Gastrocnemius medialis (tissue), 4 donors: ENCODE measurements around the gene IL18RAP. TPM values are rescaled to one million over a fixed set of nuclear protein-coding genes. Genes with fewer than 3 reads are reported as not detected.

ENCODE experiments used
- ATAC-seq, 2 donors: fragments of 150-250 bp; one replicate each; pipeline ENCODE4 v1.9.1; 2016
- DNase-seq, 2 donors: peaks; one replicate each; pipeline ENCODE4 v3.0.0-alpha.2; 2019
- H3K27ac ChIP-seq, 4 donors: fragments of 200-600 bp; sonication (generic); 1 replicate in 1 of 4; 2 replicates in 3 of 4; pipeline ENCODE4 v1.5.1; 2016 to 2018; ENCODE audit warnings: mild to moderate bottlenecking in 2 of 4, moderate library complexity in 1 of 4
- H3K27me3 ChIP-seq, 3 donors: fragments of 200-600 bp; sonication (generic) in 2 of 3; 1 replicate in 1 of 3; 2 replicates in 2 of 3; pipeline versions ENCODE4 v1.5.1 to v1.6.0; 2016 to 2019; ENCODE audit warnings: mild to moderate bottlenecking in 1 of 3, moderate library complexity in 1 of 3
- H3K36me3 ChIP-seq, 2 donors: fragments of 200-600 bp; sonication (generic) in 1 of 2; one replicate each; pipeline ENCODE4 v1.5.1; 2017 to 2018
- H3K4me1 ChIP-seq, 2 donors: fragments of 200-600 bp; sonication (generic) in 1 of 2; one replicate each; pipeline ENCODE4 v1.5.1; 2016 to 2017; ENCODE audit warnings: mild to moderate bottlenecking in 2 of 2
- H3K4me3 ChIP-seq, 4 donors: fragments of 200-600 bp; sonication (generic) in 3 of 4; 1 replicate in 1 of 4; 2 replicates in 3 of 4; pipeline ENCODE4 v1.5.1; 2016 to 2019; ENCODE audit warnings: mild to moderate bottlenecking in 2 of 4
- H3K9me3 ChIP-seq, 3 donors: fragments of 200-600 bp; sonication (generic) in 2 of 3; 1 replicate in 1 of 3; 2 replicates in 2 of 3; pipeline ENCODE4 v1.5.1; 2016 to 2019
- POLR2A ChIP-seq, 2 donors: fragments of 450-650 bp; IDR thresholded peaks; one replicate each; pipeline ENCODE4 v1.6.1; 2017; ENCODE audit warnings: antibody characterized with exemption in 2 of 2, mild to moderate bottlenecking in 2 of 2, moderate library complexity in 2 of 2
- in situ Hi-C, 4 donors: fragments of 200-750 bp; cut with MboI; loops; one replicate each; pipeline versions ENCODE4 v1.15.0 to v1.8.0; 2017; ENCODE audit warnings: low sequenced_read_pairs in 4 of 4
- intact Hi-C: fragments of 100-400 bp; cut with DNase I; formaldehyde crosslinking; loops from one replicate; pipeline ENCODE4 v1.15.1; 2023; ENCODE audit warnings: low total_unique reads
- total RNA-seq, 4 donors: library from RNA; depleted of rRNA; stranded (reverse); fragments of >200 nt; gene quantifications; one replicate each; pipeline versions ENCODE4 v1.1.0 to v1.2.3, GENCODE V29; 2016
- TF ChIP-seq, protein P1 (sequence below), 5 experiments: fragments of 450-650 bp in 3 of 5; fragments of 200-600 bp in 2 of 5; sonication (generic) in 2 of 5; IDR thresholded peaks in 4 of 5; conservative IDR thresholded peaks in 1 of 5; 1 replicate in 4 of 5; 2 replicates in 1 of 5; pipeline ENCODE4 v1.5.1; 2016 to 2019; ENCODE audit warnings: antibody characterized with exemption in 5 of 5, mild to moderate bottlenecking in 3 of 5, moderate library complexity in 3 of 5

The IL18RAP gene
- total RNA-seq, 4 donors from 2014 or later, result 0.29 to 1.9 TPM; not detected in 2

DNA sequence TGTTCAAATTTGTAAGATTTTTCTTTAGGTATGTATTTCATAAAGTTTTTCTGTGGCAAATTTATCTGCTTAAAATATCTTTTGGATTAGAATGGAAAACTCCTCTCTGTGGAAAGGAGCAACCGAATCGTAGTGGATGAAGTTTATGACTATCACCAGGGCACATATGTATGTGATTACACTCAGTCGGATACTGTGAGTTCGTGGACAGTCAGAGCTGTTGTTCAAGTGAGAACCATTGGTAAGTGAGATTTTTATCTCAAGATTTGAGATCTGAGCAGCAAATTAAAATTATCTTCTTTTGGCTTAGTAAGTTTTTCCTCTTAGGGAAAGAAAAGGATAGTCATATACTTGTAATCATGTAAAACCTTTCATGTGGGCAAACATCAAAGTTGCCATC, 14.2 kb downstream of the IL18RAP start:
- ATAC-seq, result no peak
- no peak overlapping the region for H3K4me3 ChIP-seq
- H3K27ac ChIP-seq, result no peak overlapping the region
- no peaks in the 10 kb centered on the region for H3K4me1 ChIP-seq
- in situ Hi-C loops, result loop anchor here in 3 of 4 donors (25.0 kb wide), 3 partner anchors 150 to 450 kb away; partner anchors contain the start of gene IL1R2 (in 1 of the 3)
- H3K36me3 ChIP-seq, result no peaks in the 10 kb centered on the region
- no peaks in the 10 kb centered on the region for H3K9me3 ChIP-seq
- no peak for DNase-seq
- TF ChIP-seq, protein P1, sequence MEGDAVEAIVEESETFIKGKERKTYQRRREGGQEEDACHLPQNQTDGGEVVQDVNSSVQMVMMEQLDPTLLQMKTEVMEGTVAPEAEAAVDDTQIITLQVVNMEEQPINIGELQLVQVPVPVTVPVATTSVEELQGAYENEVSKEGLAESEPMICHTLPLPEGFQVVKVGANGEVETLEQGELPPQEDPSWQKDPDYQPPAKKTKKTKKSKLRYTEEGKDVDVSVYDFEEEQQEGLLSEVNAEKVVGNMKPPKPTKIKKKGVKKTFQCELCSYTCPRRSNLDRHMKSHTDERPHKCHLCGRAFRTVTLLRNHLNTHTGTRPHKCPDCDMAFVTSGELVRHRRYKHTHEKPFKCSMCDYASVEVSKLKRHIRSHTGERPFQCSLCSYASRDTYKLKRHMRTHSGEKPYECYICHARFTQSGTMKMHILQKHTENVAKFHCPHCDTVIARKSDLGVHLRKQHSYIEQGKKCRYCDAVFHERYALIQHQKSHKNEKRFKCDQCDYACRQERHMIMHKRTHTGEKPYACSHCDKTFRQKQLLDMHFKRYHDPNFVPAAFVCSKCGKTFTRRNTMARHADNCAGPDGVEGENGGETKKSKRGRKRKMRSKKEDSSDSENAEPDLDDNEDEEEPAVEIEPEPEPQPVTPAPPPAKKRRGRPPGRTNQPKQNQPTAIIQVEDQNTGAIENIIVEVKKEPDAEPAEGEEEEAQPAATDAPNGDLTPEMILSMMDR (IDR thresholded peaks at IDR 0.05 in 4 of 5, conservative IDR thresholded peaks at IDR 0.05 in 1 of 5), result no peak
- TF ChIP-seq POLR2A (IDR thresholded peaks at IDR 0.05), result no peak
- no peaks in the 10 kb centered on the region for H3K27me3 ChIP-seq
- intact Hi-C loops, result no loop called here

DNA sequence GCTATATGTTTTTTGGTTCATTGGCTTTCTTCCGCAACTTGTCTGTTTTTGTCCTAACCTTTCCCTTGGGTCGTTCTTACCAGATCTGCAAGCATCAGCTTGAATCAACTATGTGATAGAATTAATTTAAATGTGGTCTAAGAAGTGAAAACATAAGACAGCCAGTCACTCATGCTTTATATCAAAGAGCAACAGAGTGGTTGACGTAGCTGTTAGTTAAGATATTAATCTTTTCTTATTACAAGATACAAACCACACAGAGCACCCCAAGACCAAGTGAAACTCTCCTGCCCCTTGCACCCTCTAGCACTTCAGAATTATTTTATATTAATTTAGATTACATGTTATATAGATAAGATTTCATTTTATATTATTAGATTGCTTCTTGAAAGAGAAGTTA, 15.2 kb downstream of the IL18RAP start:
- intact Hi-C loops, result no loop called here
- H3K9me3 ChIP-seq, result no peaks in the 10 kb centered on the region
- TF ChIP-seq POLR2A (IDR thresholded peaks at IDR 0.05), result no peak
- TF ChIP-seq, protein P1 (IDR thresholded peaks at IDR 0.05 in 4 of 5, conservative IDR thresholded peaks at IDR 0.05 in 1 of 5), result no peak
- in situ Hi-C loops, result loop anchor here in 3 of 4 donors (25.0 kb wide), 3 partner anchors 151 to 451 kb away; partner anchors contain the start of gene IL1R2 (in 1 of the 3)
- H3K27me3 ChIP-seq, result no peaks in the 10 kb centered on the region
- H3K4me3 ChIP-seq, result no peak overlapping the region
- no peaks in the 10 kb centered on the region for H3K36me3 ChIP-seq
- no peak overlapping the region for H3K27ac ChIP-seq
- no peak for ATAC-seq
- no peak for DNase-seq
- H3K4me1 ChIP-seq, result no peaks in the 10 kb centered on the region

DNA sequence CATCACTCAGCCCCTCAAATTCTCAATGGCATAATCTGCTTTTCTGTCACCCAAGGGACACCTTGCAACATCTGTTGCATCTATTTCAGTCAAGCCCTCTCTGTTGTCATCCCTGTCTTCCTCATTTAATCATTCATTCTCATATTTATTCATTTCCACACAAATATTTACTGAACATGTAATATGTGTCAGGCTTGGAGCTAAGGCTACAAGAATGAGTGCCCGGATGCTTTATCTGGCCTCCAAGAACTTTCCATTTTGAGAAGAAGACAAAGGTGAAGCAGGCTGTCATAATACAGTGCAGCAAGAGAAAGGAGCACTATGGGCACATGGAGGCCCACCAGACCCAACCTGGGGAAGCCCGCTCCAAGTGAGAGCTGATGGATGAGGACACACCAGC, 15.6 kb downstream of the IL18RAP start:
- H3K4me1 ChIP-seq, result no peaks in the 10 kb centered on the region
- ATAC-seq (no peak), DNase-seq (no peak)
- TF ChIP-seq, protein P1 (IDR thresholded peaks at IDR 0.05 in 4 of 5, conservative IDR thresholded peaks at IDR 0.05 in 1 of 5), result no peak
- no peak for TF ChIP-seq POLR2A (IDR thresholded peaks at IDR 0.05)
- no peaks in the 10 kb centered on the region for H3K27me3 ChIP-seq
- H3K9me3 ChIP-seq, result no peaks in the 10 kb centered on the region
- no peak overlapping the region for H3K27ac ChIP-seq
- in situ Hi-C loops, result loop anchor here in 3 of 4 donors (25.0 kb wide), 3 partner anchors 151 to 451 kb away; partner anchors contain the start of gene IL1R2 (in 1 of the 3)
- no peaks in the 10 kb centered on the region for H3K36me3 ChIP-seq
- intact Hi-C loops, result no loop called here
- H3K4me3 ChIP-seq, result no peak overlapping the region

DNA sequence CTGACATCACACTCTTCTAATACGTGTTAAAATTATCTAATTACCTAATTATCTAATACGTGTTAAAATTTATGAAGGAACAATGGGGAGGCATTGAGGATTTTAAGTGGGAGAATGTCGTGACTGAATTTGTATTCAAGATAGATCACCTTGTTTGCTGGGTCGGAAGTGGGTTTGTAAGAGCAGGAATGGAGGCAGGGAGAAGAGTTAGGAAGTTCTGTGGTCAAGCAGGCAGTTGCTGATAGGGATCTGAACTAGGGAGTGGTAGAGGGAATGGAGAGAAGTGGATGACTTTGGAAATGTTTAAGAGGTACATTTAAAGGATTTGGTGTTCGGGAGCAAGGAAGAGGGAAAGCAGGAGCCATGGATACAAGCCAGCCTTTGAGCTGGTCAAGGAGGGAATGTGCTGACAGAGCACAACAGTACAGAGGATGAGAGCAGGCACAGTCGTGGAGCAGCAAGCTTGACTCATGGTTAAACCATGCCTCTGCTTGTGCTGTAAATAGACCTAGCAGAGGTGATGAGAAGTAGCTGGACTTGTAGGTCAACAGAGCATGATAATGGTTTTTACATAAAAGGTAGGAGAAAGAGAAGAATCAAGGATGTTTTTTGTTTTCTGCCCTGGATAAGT, 16.2 kb downstream of the IL18RAP start:
- Histone ChIP-seq H3K36me3 (no peaks in the 10 kb centered on the region), H3K4me1 (no peaks in the 10 kb centered on the region), H3K4me3 (no peak overlapping the region), H3K9me3 (no peaks in the 10 kb centered on the region), H3K27ac (no peak overlapping the region), H3K27me3 (no peaks in the 10 kb centered on the region)
- DNase-seq, result no peak
- TF ChIP-seq, protein P1 (IDR thresholded peaks at IDR 0.05 in 4 of 5, conservative IDR thresholded peaks at IDR 0.05 in 1 of 5), result no peak
- no peak for TF ChIP-seq POLR2A (IDR thresholded peaks at IDR 0.05)
- no peak for ATAC-seq
- in situ Hi-C loops, result loop anchor here in 3 of 4 donors (25.0 kb wide), 3 partner anchors 152 to 452 kb away; partner anchors contain the start of gene IL1R2 (in 1 of the 3)
- intact Hi-C loops, result no loop called here
